ENCODE data around the gene PRLHR. TPM values are rescaled to one million over a fixed set of nuclear protein-coding genes. Genes with fewer than 3 reads are reported as not detected.

Gene PRLHR
- polyA plus RNA-seq, 4 donors, result 0.03 to 0.15 TPM; not detected in 2

DNA sequence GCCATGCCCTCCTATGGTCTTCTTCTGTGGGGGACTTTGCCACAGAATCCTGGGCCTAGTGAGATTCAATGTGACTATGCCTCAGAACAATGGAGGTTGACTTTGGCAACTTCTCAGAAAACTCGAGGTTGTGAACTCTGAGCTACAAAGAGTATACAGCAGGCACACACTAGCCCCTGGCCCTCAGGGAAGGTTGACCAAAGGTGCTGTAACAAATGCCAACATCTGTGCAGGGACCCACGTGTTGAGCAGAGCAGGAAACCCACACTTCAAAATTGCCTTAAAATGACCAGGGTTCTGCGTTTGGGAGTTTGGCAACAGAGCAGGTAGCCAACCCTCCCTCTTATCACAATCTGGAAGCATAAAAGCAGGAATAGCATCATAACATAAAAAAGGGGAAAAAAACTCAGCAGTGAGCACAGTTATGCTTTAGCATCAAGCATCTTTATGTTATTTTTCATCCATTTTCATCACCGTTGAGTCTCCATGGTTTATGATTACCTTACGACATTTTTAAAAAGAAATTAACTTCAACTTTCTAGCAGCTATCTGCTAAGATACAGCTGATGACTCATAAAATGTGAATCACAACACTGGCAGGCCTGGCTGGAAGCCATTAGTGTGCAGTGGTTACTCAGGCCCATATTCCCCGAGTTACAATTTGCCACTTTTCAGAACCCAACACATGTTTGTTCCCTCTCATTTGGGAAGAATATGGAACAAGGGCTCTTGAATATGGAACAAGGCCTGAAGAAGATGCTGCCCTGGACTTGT is 11.1 kb downstream of the PRLHR start:
- WGBS, 3 donors, result 53 to 73% (median 55%) methylated on average over 6 of the region's 6 CpGs
- H3K36me3 ChIP-seq (ENCODE audit: control insufficient read depth in 3 of 3, insufficient read depth in 2 of 3, low read depth in 1 of 3, low read length in 3 of 3), result no peaks in the 10 kb centered on the region
- no peak overlapping the region for H3K27ac ChIP-seq (ENCODE audit: low read depth in 1 of 3, low read length in 2 of 3)
- H3K27me3 ChIP-seq (ENCODE audit: control insufficient read depth in 3 of 3, insufficient read depth in 3 of 3, low read length in 3 of 3), result peaks cover 0 to 5% (median 0%) of the 10 kb centered on the region in 3 donors
- no peak overlapping the region for H3K4me3 ChIP-seq (ENCODE audit: low read depth in 1 of 3, low read length in 3 of 3)
- no peaks in the 10 kb centered on the region for H3K4me1 ChIP-seq (ENCODE audit: control insufficient read depth in 3 of 3, insufficient read depth in 2 of 3, low read depth in 1 of 3, low read length in 2 of 3)
- H3K9me3 ChIP-seq (ENCODE audit: control insufficient read depth in 2 of 2, insufficient read depth in 1 of 2, low read depth in 1 of 2, low read length in 1 of 2), result no peaks in the 10 kb centered on the region
- no peak for FAIRE-seq
- no peak for DNase-seq

DNA sequence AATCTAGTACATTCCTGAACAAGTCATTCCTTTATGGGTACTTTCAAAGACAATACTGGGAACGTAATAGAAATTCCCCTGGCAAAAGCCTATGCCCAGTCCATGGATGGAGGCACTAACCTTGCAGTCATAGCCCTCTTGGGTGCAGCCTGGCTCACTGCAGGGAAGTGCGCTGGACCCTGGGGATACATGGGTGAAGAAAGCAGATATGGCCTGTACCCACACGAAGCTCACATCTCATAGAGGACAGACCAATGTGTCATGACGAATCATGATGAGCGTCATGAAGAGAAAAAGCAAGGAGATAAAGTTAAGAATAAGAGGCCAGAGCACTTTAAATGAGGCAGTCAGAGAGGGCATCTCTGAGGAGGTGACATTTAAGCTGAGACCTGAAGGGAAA is 11.8 kb downstream of the PRLHR start:
- Histone ChIP-seq H3K4me1 (ENCODE audit: control insufficient read depth in 3 of 3, insufficient read depth in 2 of 3, low read depth in 1 of 3, low read length in 2 of 3) (no peaks in the 10 kb centered on the region), H3K4me3 (ENCODE audit: low read depth in 1 of 3, low read length in 3 of 3) (no peak overlapping the region), H3K9me3 (ENCODE audit: control insufficient read depth in 2 of 2, insufficient read depth in 1 of 2, low read depth in 1 of 2, low read length in 1 of 2) (no peaks in the 10 kb centered on the region), H3K36me3 (ENCODE audit: control insufficient read depth in 3 of 3, insufficient read depth in 2 of 3, low read depth in 1 of 3, low read length in 3 of 3) (no peaks in the 10 kb centered on the region), H3K27me3 (ENCODE audit: control insufficient read depth in 3 of 3, insufficient read depth in 3 of 3, low read length in 3 of 3) (peaks cover 0 to 5% (median 2%) of the 10 kb centered on the region in 3 donors), H3K27ac (ENCODE audit: low read depth in 1 of 3, low read length in 2 of 3) (no peak overlapping the region)
- FAIRE-seq (no peak), DNase-seq (no peak)
- WGBS, 3 donors, result 93% methylated on average over 5 of the region's 5 CpGs

DNA sequence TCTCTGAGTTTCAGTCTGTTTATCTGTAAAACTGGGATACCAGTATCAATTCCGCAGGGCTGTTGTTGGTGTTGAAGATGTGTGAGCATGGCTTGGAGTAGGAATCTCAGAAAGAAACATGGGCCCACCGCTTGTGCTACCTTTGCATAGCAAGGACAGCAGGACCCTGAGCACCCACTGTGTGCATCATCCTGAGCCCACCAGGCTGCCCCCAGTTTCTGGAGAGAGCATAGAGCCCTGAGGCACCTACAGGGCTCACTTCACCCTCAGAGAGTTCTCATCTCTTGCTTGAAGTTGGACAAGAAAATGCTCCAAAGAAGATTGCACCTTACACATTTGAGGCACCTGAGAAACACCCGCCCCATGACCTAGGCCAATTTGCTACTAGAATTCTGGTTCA is 12.9 kb downstream of the PRLHR start:
- no peaks in the 10 kb centered on the region for H3K9me3 ChIP-seq (ENCODE audit: control insufficient read depth in 2 of 2, insufficient read depth in 1 of 2, low read depth in 1 of 2, low read length in 1 of 2)
- H3K36me3 ChIP-seq (ENCODE audit: control insufficient read depth in 3 of 3, insufficient read depth in 2 of 3, low read depth in 1 of 3, low read length in 3 of 3), result no peaks in the 10 kb centered on the region
- 92 to 95% (median 94%) methylated on average over 3 of the region's 3 CpGs for WGBS, 3 donors
- FAIRE-seq (no peak), DNase-seq (no peak)
- H3K4me3 ChIP-seq (ENCODE audit: low read depth in 1 of 3, low read length in 3 of 3), result no peak overlapping the region
- no peak overlapping the region for H3K27ac ChIP-seq (ENCODE audit: low read depth in 1 of 3, low read length in 2 of 3)
- peaks cover 0 to 3% (median 2%) of the 10 kb centered on the region in 3 donors for H3K27me3 ChIP-seq (ENCODE audit: control insufficient read depth in 3 of 3, insufficient read depth in 3 of 3, low read length in 3 of 3)
- H3K4me1 ChIP-seq (ENCODE audit: control insufficient read depth in 3 of 3, insufficient read depth in 2 of 3, low read depth in 1 of 3, low read length in 2 of 3), result no peaks in the 10 kb centered on the region

DNA sequence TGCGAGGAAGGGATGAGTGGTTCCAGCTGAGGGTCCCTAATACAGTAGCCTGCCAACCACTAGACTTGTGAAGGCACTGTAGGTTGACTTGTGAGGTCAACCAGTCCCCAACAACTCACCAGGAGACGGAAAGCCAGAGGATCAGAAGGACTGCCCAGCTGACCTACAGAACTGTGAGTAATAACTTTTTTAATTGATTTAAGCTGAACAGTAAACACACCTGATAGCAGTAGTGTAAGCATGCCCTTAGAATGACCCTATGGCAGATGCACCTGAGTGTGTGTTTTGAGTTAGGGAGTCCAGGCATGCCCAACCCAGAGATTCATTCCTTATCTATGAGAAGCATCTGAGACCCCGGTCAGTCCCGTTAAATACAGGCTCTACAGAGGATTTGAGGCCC is 14.1 kb downstream of the PRLHR start:
- peaks cover 0 to 3% (median 2%) of the 10 kb centered on the region in 3 donors for H3K27me3 ChIP-seq (ENCODE audit: control insufficient read depth in 3 of 3, insufficient read depth in 3 of 3, low read length in 3 of 3)
- DNase-seq, result no peak
- no peak for FAIRE-seq
- no peaks in the 10 kb centered on the region for H3K36me3 ChIP-seq (ENCODE audit: control insufficient read depth in 3 of 3, insufficient read depth in 2 of 3, low read depth in 1 of 3, low read length in 3 of 3)
- no peak overlapping the region for H3K4me3 ChIP-seq (ENCODE audit: low read depth in 1 of 3, low read length in 3 of 3)
- H3K9me3 ChIP-seq (ENCODE audit: control insufficient read depth in 2 of 2, insufficient read depth in 1 of 2, low read depth in 1 of 2, low read length in 1 of 2), result no peaks in the 10 kb centered on the region
- 55% methylated on average over 4 of the region's 4 CpGs for WGBS, 3 donors
- H3K4me1 ChIP-seq (ENCODE audit: control insufficient read depth in 3 of 3, insufficient read depth in 2 of 3, low read depth in 1 of 3, low read length in 2 of 3), result no peaks in the 10 kb centered on the region
- no peak overlapping the region for H3K27ac ChIP-seq (ENCODE audit: low read depth in 1 of 3, low read length in 2 of 3)

DNA sequence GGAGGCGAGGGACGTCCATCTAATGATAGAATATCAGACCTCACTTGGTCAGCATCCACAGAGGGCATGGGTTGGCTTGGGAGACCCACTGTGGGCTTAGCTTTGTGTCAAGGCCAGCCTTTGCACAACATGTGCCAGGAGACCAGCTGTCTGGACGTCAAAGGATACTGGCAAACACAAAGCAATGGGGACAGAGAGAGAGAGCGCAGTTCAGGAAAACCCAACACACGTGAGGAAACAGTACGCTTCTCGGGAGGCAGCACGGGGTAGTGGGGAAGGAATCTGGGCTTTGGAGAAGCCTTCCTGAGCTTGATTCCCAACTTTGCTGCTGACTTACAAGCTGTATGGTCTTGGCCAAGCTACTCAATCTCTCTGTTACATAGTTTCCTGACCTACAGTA is 14.7 kb downstream of the PRLHR start:
- FAIRE-seq (no peak), DNase-seq (no peak)
- Histone ChIP-seq H3K4me1 (ENCODE audit: control insufficient read depth in 3 of 3, insufficient read depth in 2 of 3, low read depth in 1 of 3, low read length in 2 of 3) (no peaks in the 10 kb centered on the region), H3K27me3 (ENCODE audit: control insufficient read depth in 3 of 3, insufficient read depth in 3 of 3, low read length in 3 of 3) (peaks cover 0 to 3% (median 2%) of the 10 kb centered on the region in 3 donors), H3K36me3 (ENCODE audit: control insufficient read depth in 3 of 3, insufficient read depth in 2 of 3, low read depth in 1 of 3, low read length in 3 of 3) (no peaks in the 10 kb centered on the region), H3K4me3 (ENCODE audit: low read depth in 1 of 3, low read length in 3 of 3) (no peak overlapping the region), H3K27ac (ENCODE audit: low read depth in 1 of 3, low read length in 2 of 3) (no peak overlapping the region), H3K9me3 (ENCODE audit: control insufficient read depth in 2 of 2, insufficient read depth in 1 of 2, low read depth in 1 of 2, low read length in 1 of 2) (no peaks in the 10 kb centered on the region)
- 76 to 87% (median 79%) methylated on average over 8 of the region's 8 CpGs for WGBS, 3 donors

DNA sequence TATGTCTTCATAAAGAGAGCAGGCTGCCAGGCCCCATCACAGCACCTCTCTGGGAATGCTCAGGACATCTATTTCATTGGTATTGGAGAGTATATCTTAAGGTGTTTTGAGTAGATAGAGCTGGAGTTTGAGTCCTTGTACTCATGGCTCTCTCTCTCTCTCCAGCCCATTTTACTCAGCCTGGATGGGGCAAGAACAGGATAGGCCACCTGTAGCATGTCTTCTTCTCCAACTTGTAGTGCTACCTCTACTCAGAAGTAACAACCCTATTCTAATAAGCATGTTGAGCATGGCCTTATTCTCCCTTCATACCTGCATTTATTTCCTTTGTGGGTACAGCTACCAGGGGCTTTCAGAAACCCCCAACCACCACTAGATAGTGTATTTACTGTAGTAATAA is 21.9 kb downstream of the PRLHR start:
- FAIRE-seq, result no peak
- no peak overlapping the region for H3K27ac ChIP-seq (ENCODE audit: low read depth in 1 of 3, low read length in 2 of 3)

DNA sequence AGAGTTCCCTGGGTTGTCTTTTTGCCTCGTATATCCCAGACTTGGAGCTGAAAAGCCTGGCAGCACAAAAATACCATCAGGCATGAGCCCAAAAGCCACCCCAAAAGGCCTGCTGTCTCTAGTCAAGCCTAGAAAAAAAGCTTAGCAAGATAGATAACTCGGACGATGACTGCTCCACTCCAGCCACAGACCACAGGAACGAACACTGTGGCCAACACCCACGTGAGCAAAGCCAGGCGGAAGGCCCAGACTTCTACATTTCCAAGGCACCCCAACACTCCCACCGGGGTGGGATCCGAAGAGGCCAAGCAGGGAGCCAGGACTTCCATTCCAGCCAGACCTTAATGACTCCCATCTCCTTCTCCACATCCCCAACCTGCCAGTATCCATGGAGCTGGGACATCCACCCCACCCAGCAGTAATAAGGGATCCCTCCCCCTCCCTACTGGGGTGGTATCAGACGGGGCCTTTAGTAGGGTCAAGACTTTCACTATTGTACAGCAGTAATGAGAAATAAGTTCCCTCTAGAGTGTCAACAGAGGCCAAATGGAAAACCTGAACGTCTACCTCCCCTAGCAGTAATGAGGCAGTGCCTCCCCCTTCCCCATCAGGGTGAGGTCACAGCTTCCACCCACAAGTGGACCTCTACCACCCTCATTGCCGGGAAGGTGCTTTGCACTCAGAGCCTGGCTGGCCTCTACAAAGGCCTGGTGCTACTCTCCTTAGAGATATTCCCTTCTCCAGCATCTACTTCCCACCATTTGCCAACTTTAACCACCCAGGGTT is 23.0 kb downstream of the PRLHR start:
- no peaks in the 10 kb centered on the region for H3K9me3 ChIP-seq (ENCODE audit: control insufficient read depth in 2 of 2, insufficient read depth in 1 of 2, low read depth in 1 of 2, low read length in 1 of 2)
- no peak for FAIRE-seq
- H3K27me3 ChIP-seq (ENCODE audit: control insufficient read depth in 3 of 3, insufficient read depth in 3 of 3, low read length in 3 of 3), result peaks cover 0 to 6% (median 0%) of the 10 kb centered on the region in 3 donors
- no peak for DNase-seq
- 71 to 74% (median 73%) methylated on average over 11 of the region's 11 CpGs for WGBS, 3 donors
- no peak overlapping the region for H3K4me3 ChIP-seq (ENCODE audit: low read depth in 1 of 3, low read length in 3 of 3)
- H3K4me1 ChIP-seq (ENCODE audit: control insufficient read depth in 3 of 3, insufficient read depth in 2 of 3, low read depth in 1 of 3, low read length in 2 of 3), result no peaks in the 10 kb centered on the region
- H3K27ac ChIP-seq (ENCODE audit: low read depth in 1 of 3, low read length in 2 of 3), result no peak overlapping the region
- no peaks in the 10 kb centered on the region for H3K36me3 ChIP-seq (ENCODE audit: control insufficient read depth in 3 of 3, insufficient read depth in 2 of 3, low read depth in 1 of 3, low read length in 3 of 3)

More for the DNA sequence above, 21.9 kb downstream of the PRLHR start:
- no peaks in the 10 kb centered on the region for H3K4me1 ChIP-seq (ENCODE audit: control insufficient read depth in 3 of 3, insufficient read depth in 2 of 3, low read depth in 1 of 3, low read length in 2 of 3)
- H3K36me3 ChIP-seq (ENCODE audit: control insufficient read depth in 3 of 3, insufficient read depth in 2 of 3, low read depth in 1 of 3, low read length in 3 of 3), result no peaks in the 10 kb centered on the region
- H3K4me3 ChIP-seq (ENCODE audit: low read depth in 1 of 3, low read length in 3 of 3), result no peak overlapping the region
- H3K9me3 ChIP-seq (ENCODE audit: control insufficient read depth in 2 of 2, insufficient read depth in 1 of 2, low read depth in 1 of 2, low read length in 1 of 2), result no peaks in the 10 kb centered on the region
- H3K27me3 ChIP-seq (ENCODE audit: control insufficient read depth in 3 of 3, insufficient read depth in 3 of 3, low read length in 3 of 3), result peaks cover 0 to 6% (median 0%) of the 10 kb centered on the region in 3 donors
- no peak for DNase-seq

DNA sequence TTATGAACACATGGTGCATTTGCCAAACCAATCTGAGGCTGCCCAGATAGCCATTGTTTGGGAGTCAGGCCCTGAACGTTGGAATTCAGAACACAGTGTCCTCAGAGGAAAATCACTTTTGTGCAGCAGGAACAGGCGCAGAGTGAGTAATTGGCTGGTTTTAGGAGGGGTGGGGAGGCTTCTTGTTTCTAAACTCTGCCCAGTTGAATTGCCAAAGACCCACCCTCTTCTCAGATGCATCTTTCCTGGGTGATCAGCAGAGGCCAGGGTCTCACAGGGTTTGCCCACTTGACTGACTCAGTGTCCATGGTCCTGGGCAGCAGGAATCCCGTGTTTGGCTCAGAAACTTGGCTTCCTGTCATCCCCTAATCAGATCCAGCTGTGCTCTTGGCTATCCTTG is 24.3 kb downstream of the PRLHR start:
- Histone ChIP-seq H3K27ac (ENCODE audit: low read depth in 1 of 3, low read length in 2 of 3) (no peak overlapping the region), H3K27me3 (ENCODE audit: control insufficient read depth in 3 of 3, insufficient read depth in 3 of 3, low read length in 3 of 3) (peaks cover 0 to 6% (median 2%) of the 10 kb centered on the region in 3 donors), H3K4me1 (ENCODE audit: control insufficient read depth in 3 of 3, insufficient read depth in 2 of 3, low read depth in 1 of 3, low read length in 2 of 3) (no peaks in the 10 kb centered on the region), H3K36me3 (ENCODE audit: control insufficient read depth in 3 of 3, insufficient read depth in 2 of 3, low read depth in 1 of 3, low read length in 3 of 3) (no peaks in the 10 kb centered on the region), H3K9me3 (ENCODE audit: control insufficient read depth in 2 of 2, insufficient read depth in 1 of 2, low read depth in 1 of 2, low read length in 1 of 2) (no peaks in the 10 kb centered on the region), H3K4me3 (ENCODE audit: low read depth in 1 of 3, low read length in 3 of 3) (no peak overlapping the region)
- 41 to 47% (median 44%) methylated on average over 3 of the region's 3 CpGs for WGBS, 3 donors
- FAIRE-seq (no peak), DNase-seq (no peak)
